Erythroblast (primary cell): ENCODE measurements around the gene STRN4.

Experiments
- GATA1 ChIP-seq: IDR thresholded peaks from 2 replicates; pipeline ENCODE4 v1.6.1; 2011; ENCODE audit warnings: low read depth, mild to moderate bottlenecking, control low read depth, low read length, moderate library complexity
- POLR2A ChIP-seq: IDR thresholded peaks from 2 replicates; pipeline ENCODE4 v1.6.1; 2011; ENCODE audit warnings: mild to moderate bottlenecking, low read length

DNA sequence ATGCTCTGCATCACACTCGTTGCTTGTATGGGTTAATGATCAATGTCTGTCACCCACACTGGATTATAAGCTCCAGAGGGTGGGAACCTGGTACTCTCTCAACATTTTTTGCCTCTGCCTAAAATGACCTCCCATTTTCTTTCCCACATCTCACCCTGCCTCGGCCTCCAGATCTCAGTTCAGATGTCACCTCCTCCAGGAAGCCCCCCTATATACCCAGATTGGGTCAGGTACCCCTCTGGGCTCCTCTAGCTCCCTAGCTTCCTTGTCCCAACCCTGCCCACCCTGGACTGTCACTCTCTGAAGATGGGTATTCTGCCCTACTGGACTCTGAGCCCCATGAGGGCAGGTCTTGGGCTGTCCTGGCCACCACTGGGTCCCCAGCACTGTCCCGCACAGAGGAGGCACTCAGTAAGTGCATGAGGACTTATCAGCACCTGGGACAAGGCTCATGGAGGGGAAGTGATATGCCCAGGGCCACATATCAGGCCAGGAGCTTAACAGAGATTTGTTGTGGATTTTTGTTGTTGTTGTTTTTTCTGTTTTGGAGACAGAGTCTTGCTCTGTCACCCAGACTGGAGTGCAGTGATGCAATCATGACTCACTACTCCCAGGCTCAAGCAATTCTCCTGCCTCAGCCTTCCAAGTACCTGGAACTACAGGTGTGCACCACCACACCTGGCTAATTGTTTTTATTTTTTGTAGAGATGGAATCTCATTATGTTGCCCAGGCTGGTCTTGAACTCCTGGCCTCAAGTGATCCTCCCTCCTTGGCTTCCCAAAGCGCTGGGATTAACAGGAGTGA, 53.1 kb downstream of the STRN4 start:
- TF ChIP-seq POLR2A (no peak), GATA1 (no peak)
